MCF 10A (cell line): ENCODE measurements around the gene FOXA3. TPM values are rescaled to one million over a fixed set of nuclear protein-coding genes. Genes with fewer than 3 reads are reported as not detected.

Source experiments
- BruUV-seq: library from RNA; stranded (reverse); fragments of 400-500 nt; replicated peaks from 2 replicates; lab custom pipeline; 2021; lab: Mats Ljungman, UMichigan
- CTCF ChIA-PET: fragments of 300-600 bp; sonication (Branson Sonifier 250); formaldehyde crosslinking; extraction: SDS; loops from one replicate; lab custom pipeline; 2021; ENCODE audit warnings: antibody characterized with exemption, inconsistent platforms; lab: Yijun Ruan, JAX
- POLR2A ChIA-PET: fragments of 300-600, 350-650 bp; sonication (Branson Sonifier 250); formaldehyde crosslinking; extraction: SDS; loops from one replicate; lab custom pipeline; 2020; ENCODE audit warnings: antibody characterized with exemption, inconsistent platforms; lab: Yijun Ruan, JAX
- DNase-seq: peaks from one replicate; pipeline ENCODE4 v3.0.0-alpha.2; 2018; ENCODE audit not compliant: unreplicated experiment
- H3K27ac Mint-ChIP-seq: one replicate; pipeline ENCODE4 v1.8.0; 2022; ENCODE audit warnings: mild to moderate bottlenecking, low read depth, mixed read lengths; ENCODE audit not compliant: unreplicated experiment
- H3K27me3 Mint-ChIP-seq: one replicate; pipeline ENCODE4 v1.8.0; 2022; ENCODE audit warnings: mixed read lengths; ENCODE audit not compliant: insufficient read depth, unreplicated experiment
- H3K36me3 Mint-ChIP-seq: one replicate; pipeline ENCODE4 v1.8.0; 2022; ENCODE audit warnings: mild to moderate bottlenecking, moderate library complexity, mixed read lengths; ENCODE audit not compliant: insufficient read depth, unreplicated experiment
- H3K4me1 Mint-ChIP-seq: one replicate; pipeline ENCODE4 v1.8.0; 2022; ENCODE audit warnings: mixed read lengths; ENCODE audit not compliant: insufficient read depth, unreplicated experiment
- H3K4me3 Mint-ChIP-seq: one replicate; pipeline ENCODE4 v1.8.0; 2022; ENCODE audit warnings: mild to moderate bottlenecking, moderate library complexity, mixed read lengths; ENCODE audit not compliant: unreplicated experiment
- H3K9me3 Mint-ChIP-seq: one replicate; pipeline ENCODE4 v1.8.0; 2022; ENCODE audit warnings: mixed read lengths; ENCODE audit not compliant: unreplicated experiment
- CTCF ChIP-seq: fragments of 200-600 bp; IDR thresholded peaks from one replicate; pipeline ENCODE4 v1.8.0; 2022; ENCODE audit warnings: antibody characterized with exemption, mild to moderate bottlenecking; ENCODE audit not compliant: unreplicated experiment
- intact Hi-C: fragments of 100-400 bp; cut with micrococcal nuclease; formaldehyde crosslinking; loops from 2 replicates; pipeline ENCODE4 v1.14.1; 2022
- total RNA-seq: library from RNA; stranded (reverse); gene quantifications from 2 replicates; pipeline ENCODE4 v1.2.3, GENCODE V29; 2022

The FOXA3 gene
- total RNA-seq, 1 experiment from 2014 or later: not detected

DNA sequence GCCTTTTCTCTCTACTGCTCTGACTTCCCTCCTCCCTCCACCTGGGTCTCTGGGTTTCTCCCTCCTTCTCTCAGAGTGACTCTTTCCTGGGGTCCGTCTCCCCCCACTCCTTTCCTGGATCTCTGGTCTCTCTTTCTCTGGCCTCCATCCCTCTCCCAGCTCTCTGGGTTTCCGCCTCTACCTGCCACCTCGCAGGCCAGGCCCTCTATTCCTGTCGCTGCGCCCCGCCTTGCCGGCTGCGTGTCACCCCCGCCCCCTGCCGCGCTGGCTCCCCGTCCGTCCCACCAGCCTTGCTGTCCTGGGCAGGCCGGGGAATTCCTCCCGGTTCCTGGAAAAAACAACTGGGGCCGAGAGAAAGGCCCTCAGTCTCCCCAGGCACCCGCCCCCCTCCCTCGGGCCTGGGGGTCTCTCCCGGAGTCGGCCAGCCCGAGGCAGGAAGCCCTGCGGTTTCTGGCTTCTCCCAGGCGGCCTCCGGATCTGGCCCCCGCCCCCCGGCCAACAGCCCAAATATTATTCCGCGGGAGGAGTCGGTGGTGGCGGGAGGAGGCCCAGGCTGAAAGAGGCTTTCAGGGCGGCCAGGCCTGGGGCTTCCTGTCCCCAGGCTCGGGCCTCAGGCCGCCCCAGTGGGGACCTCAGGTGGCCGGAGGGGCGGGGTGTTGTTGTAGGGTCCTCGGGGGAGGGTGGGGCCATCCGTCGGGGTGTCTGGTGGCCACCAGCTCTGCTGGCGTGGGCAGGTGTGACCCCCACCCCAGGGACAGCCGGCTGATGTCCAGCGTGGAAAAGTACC is 12.5 kb downstream of the FOXA3 start:
- POLR2A ChIA-PET: interaction anchor here (1.0 kb wide), 1 partner anchor 9 kb away, joined by 3 read pairs; the partner anchor contains the start of gene IRF2BP1
- DNase-seq: no peak
- H3K27ac Mint-ChIP-seq: no peak overlapping the region
- H3K4me3 Mint-ChIP-seq: no peak overlapping the region
- TF ChIP-seq CTCF: no peak
- H3K36me3 Mint-ChIP-seq: no peaks in the 10 kb centered on the region
- intact Hi-C loops: no loop called here
- no peaks in the 10 kb centered on the region for H3K4me1 Mint-ChIP-seq
- CTCF ChIA-PET: no interaction called here
- BruUV-seq: no TSS peak
- no peaks in the 10 kb centered on the region for H3K9me3 Mint-ChIP-seq
- peaks cover 46% of the 10 kb centered on the region for H3K27me3 Mint-ChIP-seq

DNA sequence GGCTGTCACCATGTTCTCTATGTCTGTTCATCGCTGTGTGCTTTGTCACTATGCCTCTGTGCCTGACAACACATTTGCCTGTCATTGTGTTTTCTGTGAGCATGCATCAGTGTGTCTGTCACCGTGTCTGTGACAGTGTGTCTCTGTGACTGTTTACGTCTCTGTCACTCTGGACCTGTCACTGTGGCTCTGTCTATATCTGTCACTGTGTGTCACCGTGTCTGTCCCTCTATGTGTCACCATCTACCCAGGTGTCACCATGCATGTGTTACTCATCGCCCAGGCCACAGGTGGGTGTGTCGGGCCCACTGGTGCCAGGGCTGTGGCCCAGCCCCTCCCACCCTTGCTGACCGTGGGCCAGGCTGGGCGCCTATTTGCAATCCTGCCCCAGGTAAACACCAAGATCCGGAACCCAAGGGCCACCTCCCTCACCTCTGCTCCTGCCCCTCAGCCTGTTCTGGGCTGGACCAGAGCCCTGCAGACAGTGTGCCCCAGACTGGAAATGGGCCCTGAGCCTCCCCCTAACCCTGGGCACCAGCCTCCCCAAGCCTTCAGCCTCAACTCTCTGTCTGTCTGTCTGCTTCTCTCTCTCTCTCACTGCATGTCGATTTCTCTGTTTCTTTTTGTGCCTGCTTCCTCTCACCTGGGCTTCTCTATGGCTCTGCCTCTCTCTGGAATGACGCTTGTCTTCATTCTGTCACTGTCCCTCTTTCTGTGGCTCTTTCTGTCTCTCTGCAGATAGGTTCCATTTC is 14.1 kb downstream of the FOXA3 start:
- H3K9me3 Mint-ChIP-seq: no peaks in the 10 kb centered on the region
- H3K27ac Mint-ChIP-seq: no peak overlapping the region
- no peak for DNase-seq
- intact Hi-C loops: no loop called here
- no peak for TF ChIP-seq CTCF
- H3K36me3 Mint-ChIP-seq: no peaks in the 10 kb centered on the region
- H3K4me3 Mint-ChIP-seq: no peak overlapping the region
- peaks cover 46% of the 10 kb centered on the region for H3K27me3 Mint-ChIP-seq
- no TSS peak for BruUV-seq
- POLR2A ChIA-PET: no interaction called here
- CTCF ChIA-PET: interaction anchor here (0.6 to 0.7 kb wide), 3 partner anchors 61 to 459 kb away, joined by 3 read pairs; no protein-coding TSS in a partner anchor
- H3K4me1 Mint-ChIP-seq: peaks cover 2% of the 10 kb centered on the region

DNA sequence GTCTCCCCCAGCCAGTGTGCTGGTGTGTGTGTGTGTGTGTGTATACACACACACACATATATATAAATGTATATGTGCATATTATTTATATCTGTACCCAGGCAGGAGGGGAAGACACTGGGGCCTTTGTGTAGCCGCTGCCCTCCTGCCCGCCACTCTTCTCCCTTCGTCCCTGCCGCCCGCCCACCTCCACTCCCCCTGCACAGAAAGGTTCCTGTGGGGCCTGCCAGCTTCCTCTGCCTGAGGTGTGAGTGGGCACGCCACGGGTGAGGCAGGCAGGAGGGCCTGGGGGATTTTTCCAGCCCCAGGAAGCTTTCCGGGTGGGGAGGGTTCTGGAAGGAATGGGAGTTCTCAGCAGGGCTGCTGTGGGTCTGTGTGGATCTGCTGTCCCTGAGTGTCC is 14.9 kb downstream of the FOXA3 start:
- Mint-ChIP-seq H3K4me3 (no peak overlapping the region), H3K9me3 (no peaks in the 10 kb centered on the region), H3K36me3 (peaks cover 6% of the 10 kb centered on the region), H3K4me1 (peaks cover 7% of the 10 kb centered on the region), H3K27me3 (peaks cover 40% of the 10 kb centered on the region), H3K27ac (no peak overlapping the region)
- intact Hi-C loops: no loop called here
- POLR2A ChIA-PET: interaction anchor here (0.6 kb wide), 1 partner anchor 76 kb away, joined by 3 read pairs; no protein-coding TSS in a partner anchor
- no peak for TF ChIP-seq CTCF
- no peak for DNase-seq
- CTCF ChIA-PET: interaction anchor here (0.7 kb wide), 3 partner anchors 62 to 485 kb away, joined by 3 read pairs; no protein-coding TSS in a partner anchor
- no TSS peak for BruUV-seq

GRCh38 chr19:45879971-45880370 is 15.8 kb downstream of the FOXA3 start:
- ChIA-PET CTCF (interaction anchor here (1.3 to 1.4 kb wide), 2 partner anchors 14 to 137 kb away, joined by 3 read pairs; no protein-coding TSS in a partner anchor), POLR2A (interaction anchor here (3.4 kb wide), 1 partner anchor 16 kb away, joined by 12 read pairs; the partner anchor contains the start of genes FOXA3 and SYMPK)
- intact Hi-C loops: loop anchor here (10.0 kb wide), 1 partner anchor 115 kb away; the partner anchor contains the start of gene CCDC61
- H3K4me3 Mint-ChIP-seq: no peak overlapping the region
- peaks cover 31% of the 10 kb centered on the region for H3K27me3 Mint-ChIP-seq
- no peak overlapping the region for H3K27ac Mint-ChIP-seq
- BruUV-seq: no TSS peak
- DNase-seq: no peak
- TF ChIP-seq CTCF: no peak
- H3K36me3 Mint-ChIP-seq: peaks cover 7% of the 10 kb centered on the region
- H3K4me1 Mint-ChIP-seq: peaks cover 7% of the 10 kb centered on the region
- no peaks in the 10 kb centered on the region for H3K9me3 Mint-ChIP-seq
